HCT116 (cell line): Measurements from ENCODE around the gene CHAC1. TPM values are rescaled to one million over a fixed set of nuclear protein-coding genes. Genes with fewer than 3 reads are reported as not detected.
A peak's percentile ranks its signal among the peaks of the same experiment; 100 is the strongest.
"Not testable (repeated sequence)": the region's sequence is repeated elsewhere in the genome, so short reads cannot be mapped to it uniquely, and the experiment has no call there.

ENCODE experiments used
- ATAC-seq: fragments of 200-7000 bp; cut with Tn5 transposase; 2 replicates; pipeline ENCODE4 v1.9.1; 2020; ENCODE audit warnings: mild to moderate bottlenecking, moderate library complexity
- BruUV-seq: library from RNA; stranded (reverse); fragments of 400-500 nt; replicated peaks from 2 replicates; lab custom pipeline; 2021; lab: Mats Ljungman, UMichigan
- CTCF ChIA-PET: fragments of 300-600 bp; sonication (Branson Sonifier 250); formaldehyde crosslinking; loops from one replicate; lab custom pipeline; 2021; ENCODE audit warnings: antibody characterized with exemption; lab: Charles Lee
- POLR2A ChIA-PET: fragments of 300-600, 350-600 bp; sonication (Branson Sonifier 250); formaldehyde crosslinking; loops from one replicate; lab custom pipeline; 2021; ENCODE audit warnings: antibody characterized with exemption; lab: Charles Lee
- RAD21 ChIA-PET, 2 experiments: fragments of 300-600 bp; sonication (Branson Sonifier 250); formaldehyde crosslinking; loops; one replicate each; lab custom pipeline; 2023; ENCODE audit warnings: low total read pairs in 2 of 2; ENCODE audit not compliant: uncharacterized antibody in 2 of 2, unreplicated experiment in 2 of 2, low non-redundant PET in 1 of 2; lab: Charles Lee
- DNase-seq: peaks from one replicate; pipeline ENCODE4 v3.0.0-alpha.2; 2010; ENCODE audit warnings: low read depth, low spot score
- H2AFZ ChIP-seq: fragments of 200-600 bp; shearing (Covaris generic), sonication (generic); 2 replicates; pipeline ENCODE4 v1.6.1; 2017; ENCODE audit warnings: low read depth, mixed run types, mixed read lengths, antibody characterized with exemption, low read length; ENCODE audit not compliant: poor library complexity, severe bottlenecking
- H3K27ac ChIP-seq: 2 replicates; pipeline ENCODE4 v1.5.1; 2012; ENCODE audit warnings: low read depth, low read length
- H3K27me3 ChIP-seq: fragments of 200-600 bp; sonication (generic); 2 replicates; pipeline ENCODE4 v1.6.1; 2016; ENCODE audit warnings: mixed run types, low read length, mixed read lengths; ENCODE audit not compliant: insufficient read depth
- H3K36me3 ChIP-seq, 2 experiments: fragments of 200-500 bp in 1 of 2; fragments of 200-600 bp in 1 of 2; sonication (Bioruptor generic) in 1 of 2; sonication (generic) in 1 of 2; 2 replicates each; pipeline versions ENCODE4 v1.5.1 to v1.6.1; 2014 to 2016; ENCODE audit warnings: low read length in 2 of 2, inconsistent platforms in 1 of 2, mixed read lengths in 1 of 2, mixed run types in 1 of 2; ENCODE audit not compliant: insufficient read depth in 2 of 2, control insufficient read depth in 1 of 2
- H3K4me1 ChIP-seq, 2 experiments: fragments of 200-600 bp in 1 of 2; sonication (generic) in 1 of 2; 2 replicates each; pipeline versions ENCODE4 v1.5.1 to v1.6.1; 2012 to 2017; ENCODE audit warnings: low read length in 2 of 2, inconsistent platforms in 1 of 2, mild to moderate bottlenecking in 1 of 2, mixed read lengths in 1 of 2, mixed run types in 1 of 2, moderate library complexity in 1 of 2; ENCODE audit not compliant: insufficient read depth in 2 of 2, control insufficient read depth in 1 of 2
- H3K4me2 ChIP-seq: fragments of 200-600 bp; sonication (generic); 2 replicates; pipeline ENCODE4 v1.6.1; 2017; ENCODE audit warnings: mixed run types, low read length, mixed read lengths
- H3K4me3 ChIP-seq, 2 experiments: fragments of 200-600 bp in 1 of 2; sonication (generic) in 1 of 2; replicated peaks in 1 of 2; 2 replicates each; pipeline ENCODE4 v1.5.1; 2011 to 2016; ENCODE audit warnings: low read length in 2 of 2, control low read depth in 1 of 2, low read depth in 1 of 2, mild to moderate bottlenecking in 1 of 2, mixed read lengths in 1 of 2, mixed run types in 1 of 2
- H3K79me2 ChIP-seq: fragments of 200-600 bp; sonication (generic); 2 replicates; pipeline ENCODE4 v1.6.1; 2017; ENCODE audit warnings: mild to moderate bottlenecking, mixed run types, low read length, moderate library complexity, mixed read lengths; ENCODE audit not compliant: insufficient read depth
- H3K9ac ChIP-seq: fragments of 200-600 bp; sonication (generic); 2 replicates; pipeline ENCODE4 v1.6.1; 2016; ENCODE audit warnings: low read length, mixed read lengths
- H3K9me2 ChIP-seq: fragments of 200-600 bp; sonication (generic), shearing (Covaris generic); 2 replicates; pipeline ENCODE4 v1.6.1; 2017; ENCODE audit warnings: mixed run types, mild to moderate bottlenecking, moderate library complexity; ENCODE audit not compliant: insufficient read depth
- H3K9me3 ChIP-seq, 2 experiments: fragments of 200-500 bp in 1 of 2; fragments of 200-600 bp in 1 of 2; sonication (Bioruptor generic) in 1 of 2; sonication (generic) in 1 of 2; 2 replicates each; pipeline ENCODE4 v1.6.1; 2014 to 2017; ENCODE audit warnings: low read length in 2 of 2, mixed read lengths in 2 of 2, inconsistent platforms in 1 of 2, low read depth in 1 of 2, mild to moderate bottlenecking in 1 of 2, mixed run types in 1 of 2, moderate library complexity in 1 of 2; ENCODE audit not compliant: control insufficient read depth in 1 of 2, insufficient read depth in 1 of 2
- H4K20me1 ChIP-seq: fragments of 200-600 bp; sonication (generic), shearing (Covaris generic); 2 replicates; pipeline ENCODE4 v1.6.1; 2017; ENCODE audit warnings: mixed run types, mild to moderate bottlenecking, moderate library complexity; ENCODE audit not compliant: insufficient read depth
- EGR1 ChIP-seq: IDR thresholded peaks from 2 replicates; pipeline ENCODE4 v1.6.1; 2012; ENCODE audit warnings: low read depth
- POLR2AphosphoS5 ChIP-seq: IDR thresholded peaks from 2 replicates; pipeline ENCODE4 v1.6.1; 2011; ENCODE audit warnings: mild to moderate bottlenecking, low read depth, low read length, moderate library complexity
- SP1 ChIP-seq: IDR thresholded peaks from 2 replicates; pipeline ENCODE4 v1.6.1; 2012; ENCODE audit warnings: low read depth
- ZFX ChIP-seq: fragments of 450-650 bp; IDR thresholded peaks from 2 replicates; pipeline ENCODE4 v1.6.1; 2017
- intact Hi-C: fragments of 100-400 bp; cut with micrococcal nuclease; formaldehyde crosslinking; loops from 2 replicates; pipeline ENCODE4 v1.10.0; 2022
- total RNA-seq: library from RNA; stranded (reverse); gene quantifications from one replicate; pipeline ENCODE4 v1.2.1, GENCODE V29; 2021; ENCODE audit not compliant: unreplicated experiment

The CHAC1 gene
- total RNA-seq, 1 experiment from 2014 or later, result 58.9 TPM

- no TSS peak for BruUV-seq
- Histone ChIP-seq H3K27ac (peak overlapping the region; percentile 74), H3K9ac (peak overlapping the region; percentile 63), H3K9me2 (no peaks in the 10 kb centered on the region), H3K4me2 (peak overlapping the region; percentile 95), H3K79me2 (no peaks in the 10 kb centered on the region), H3K4me3 (peak overlapping the region; percentile 68 to 73), H2AFZ (no peak overlapping the region), H3K36me3 (no peaks in the 10 kb centered on the region), H3K27me3 (no peaks in the 10 kb centered on the region), H3K4me1 (peaks cover 9 to 23% of the 10 kb centered on the region in 2 experiments; a peak in 2 of 4 replicates), H3K9me3 (no peaks in the 10 kb centered on the region), H4K20me1 (no peaks in the 10 kb centered on the region)
- DNase-seq, result no peak
- intact Hi-C loops, result no loop called here
- ChIA-PET POLR2A (interaction anchor here (0.7 to 3.9 kb wide), 13 partner anchors 10 to 279 kb away, joined by 3 to 48 read pairs (median 5); partner anchors contain the start of gene DLL4), RAD21 (no interaction called here), CTCF (interaction anchor here (0.7 to 2.8 kb wide), 6 partner anchors 10 to 70 kb away, joined by 4 to 24 read pairs (median 5); no protein-coding TSS in a partner anchor)
- TF ChIP-seq POLR2AphosphoS5, result no peak
- no peak for TF ChIP-seq SP1
- TF ChIP-seq ZFX, result peak; percentile 69
- TF ChIP-seq EGR1, result no peak
- ATAC-seq, result no peak; the same call in 1 of the 2 replicates
Observed at GRCh38 chr15:40952301-40952900, 870 bp upstream of the CHAC1 start.

- RAD21 ChIA-PET, result interaction anchor here (0.6 kb wide), 2 partner anchors 23 to 257 kb away, joined by 3 to 7 read pairs; no protein-coding TSS in a partner anchor
- CTCF ChIA-PET, result interaction anchor here (0.8 to 2.8 kb wide), 5 partner anchors 12 to 47 kb away, joined by 3 to 24 read pairs (median 5); partner anchors contain the start of gene DLL4
Observed at GRCh38 chr15:40953713-40954074, 423 bp downstream of the CHAC1 start.

DNA sequence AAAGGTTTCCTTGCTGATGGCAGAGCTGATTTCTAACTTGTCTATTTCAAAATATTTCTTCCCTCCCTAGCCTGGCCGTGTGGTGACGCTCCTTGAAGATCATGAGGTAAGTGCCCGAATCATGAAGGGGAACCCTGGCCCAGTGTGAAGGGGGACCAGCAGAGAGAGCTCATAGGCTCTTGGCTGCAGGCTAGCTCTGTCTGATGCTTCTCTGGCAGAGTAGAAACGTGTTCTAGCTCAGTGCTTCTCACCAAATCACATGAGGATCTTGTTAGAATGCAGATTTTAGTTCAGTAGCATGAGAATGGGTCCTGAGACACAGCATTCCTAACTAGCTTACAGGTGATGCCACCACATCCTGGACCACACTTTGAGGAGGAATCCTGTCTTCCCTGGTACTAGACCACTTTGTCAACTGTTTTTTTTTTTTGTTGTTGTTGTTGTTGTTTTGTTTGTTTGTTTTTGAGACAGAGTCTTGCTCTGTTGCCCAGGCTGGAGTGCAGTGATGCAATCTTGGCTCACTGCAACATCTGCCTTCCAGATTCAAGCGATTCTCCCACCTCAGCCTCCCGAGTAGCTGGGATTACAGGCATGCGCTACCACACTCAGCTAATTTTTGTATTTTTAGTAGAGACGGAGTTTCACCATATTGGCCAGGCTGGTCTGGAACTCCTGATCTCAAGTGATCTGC lies 1.0 kb downstream of the CHAC1 start:
- H3K27ac ChIP-seq, H4K20me1 ChIP-seq, H2AFZ ChIP-seq, H3K9me2 ChIP-seq, BruUV-seq, ATAC-seq, intact Hi-C loops, H3K27me3 ChIP-seq, H3K9me3 ChIP-seq, DNase-seq, H3K36me3 ChIP-seq, RAD21 ChIA-PET, H3K79me2 ChIP-seq: not testable (repeated sequence)
- H3K4me3 ChIP-seq, result peak overlapping the region; percentile 68 to 73
- H3K9ac ChIP-seq, result 0 out of 2 replicates have a peak overlapping the region, but pooled peaks have one; percentile 63
- peak overlapping the region; percentile 95 for H3K4me2 ChIP-seq
- POLR2A ChIA-PET, result interaction anchor here (0.6 to 3.9 kb wide), 6 partner anchors 11 to 161 kb away, joined by 3 to 48 read pairs (median 4); partner anchors contain the start of genes DLL4 and INO80
- CTCF ChIA-PET, result interaction anchor here (1.8 to 2.5 kb wide), 2 partner anchors 13 to 48 kb away, joined by 6 to 14 read pairs; no protein-coding TSS in a partner anchor
- H3K4me1 ChIP-seq, result peaks cover 9 to 23% of the 10 kb centered on the region in 2 experiments; a peak in 2 of 4 replicates

More at GRCh38 chr15:40953713-40954074, 423 bp downstream of the CHAC1 start:
- Histone ChIP-seq H3K79me2 (no peaks in the 10 kb centered on the region), H3K27ac (peak overlapping the region; percentile 74; the same call in 1 of the 2 replicates), H3K4me1 (peaks cover 9 to 23% of the 10 kb centered on the region in 2 experiments; a peak in 2 of 4 replicates), H3K9me2 (no peaks in the 10 kb centered on the region), H4K20me1 (no peaks in the 10 kb centered on the region), H3K36me3 (no peaks in the 10 kb centered on the region), H3K4me2 (peak overlapping the region; percentile 95), H3K27me3 (no peaks in the 10 kb centered on the region), H3K9me3 (no peaks in the 10 kb centered on the region), H2AFZ (no peak overlapping the region), H3K9ac (0 out of 2 replicates have a peak overlapping the region, but pooled peaks have one; percentile 63), H3K4me3 (peak overlapping the region; percentile 68 to 73)
- BruUV-seq, result TSS peak; percentile 59
- intact Hi-C loops, result no loop called here
- DNase-seq (no peak), ATAC-seq (no peak)
- TF ChIP-seq POLR2AphosphoS5, result no peak
- POLR2A ChIA-PET, result interaction anchor here (0.6 to 3.9 kb wide), 24 partner anchors 10 to 379 kb away, joined by 3 to 48 read pairs (median 4); partner anchors contain the start of genes DLL4, INO80, NUSAP1 and OIP5
